Transverse colon (tissue), 4 donors: ENCODE results near the gene RERE. TPM values are rescaled to one million over a fixed set of nuclear protein-coding genes. Genes with fewer than 3 reads are reported as not detected.

Experiments
- DNase-seq: peaks from one replicate; pipeline ENCODE4 v3.0.0-alpha.2; 2019
- H3K27ac ChIP-seq, 4 donors: fragments of 200-600 bp; sonication (generic); 2 replicates each; pipeline ENCODE4 v1.5.1; 2016 to 2018; ENCODE audit warnings: inconsistent platforms in 4 of 4
- H3K27me3 ChIP-seq: fragments of 200-600 bp; sonication (generic); 2 replicates; pipeline ENCODE4 v1.5.1; 2017; ENCODE audit warnings: inconsistent platforms
- H3K36me3 ChIP-seq, 4 donors: fragments of 200-600 bp; sonication (generic); 2 replicates each; pipeline ENCODE4 v1.5.1; 2017 to 2019; ENCODE audit warnings: inconsistent platforms in 4 of 4
- H3K4me1 ChIP-seq, 4 donors: fragments of 200-600 bp; sonication (generic); 2 replicates each; pipeline ENCODE4 v1.5.1; 2017 to 2020; ENCODE audit warnings: inconsistent platforms in 4 of 4
- H3K4me3 ChIP-seq, 4 donors: fragments of 200-600 bp; sonication (generic); 1 replicate in 1 of 4; 2 replicates in 3 of 4; pipeline versions ENCODE4 v1.5.1 to v1.6.1; 2017 to 2019; ENCODE audit warnings: inconsistent platforms in 4 of 4
- H3K9me3 ChIP-seq, 2 donors: fragments of 200-600 bp; sonication (generic); 2 replicates each; pipeline ENCODE4 v1.5.1; 2017 to 2019; ENCODE audit warnings: inconsistent platforms in 2 of 2
- CTCF ChIP-seq, 5 experiments: fragments of 200-600 bp in 3 of 5; fragments of 450-650 bp in 2 of 5; sonication (generic) in 3 of 5; IDR thresholded peaks; 1 replicate in 2 of 5; 2 replicates in 3 of 5; pipeline ENCODE4 v1.5.1; 2016 to 2017; ENCODE audit warnings: antibody characterized with exemption in 5 of 5, inconsistent platforms in 3 of 5, mild to moderate bottlenecking in 2 of 5, moderate library complexity in 1 of 5
- EP300 ChIP-seq: sonication (generic); formaldehyde crosslinking; IDR thresholded peaks from one replicate; pipeline ENCODE4 v1.6.1; 2017; ENCODE audit warnings: antibody characterized with exemption, low read depth
- POLR2A ChIP-seq: fragments of 450-650 bp; IDR thresholded peaks from one replicate; pipeline ENCODE4 v1.6.1; 2016; ENCODE audit warnings: antibody characterized with exemption, mild to moderate bottlenecking, moderate library complexity
- POLR2AphosphoS5 ChIP-seq, 3 donors: sonication (generic); formaldehyde crosslinking; IDR thresholded peaks; one replicate each; pipeline ENCODE4 v1.6.1; 2016; ENCODE audit warnings: antibody characterized with exemption in 3 of 3
- WGBS, 2 donors: methylation state at CpG; one replicate each; pipeline ENCODE4 v1.1.5; 2018; ENCODE audit warnings: low coverage in 1 of 2; 5-methylcytosine and 5-hydroxymethylcytosine counted together
- in situ Hi-C, 4 donors: fragments of 200-750 bp; cut with MboI; loops; one replicate each; pipeline versions ENCODE4 v1.15.0 to v1.15.1; 2017; ENCODE audit warnings: low sequenced_read_pairs in 3 of 4, low pct_ligation_motif_present in 1 of 4, low pct_unique_long_range_greater_than_20kb in 1 of 4
- intact Hi-C: fragments of 100-400 bp; cut with DNase I; formaldehyde crosslinking; loops from one replicate; pipeline ENCODE4 v1.15.1; 2023; ENCODE audit warnings: low total_unique reads
- total RNA-seq, 4 donors: library from RNA; depleted of rRNA; stranded (reverse); fragments of >200 nt; gene quantifications; one replicate each; pipeline ENCODE4 v1.1.0, GENCODE V29; 2016

Gene RERE
- total RNA-seq, 4 donors from 2014 or later, result 80.3 to 657 (median 105) TPM

GRCh38 chr1:8407652-8408051 lies 409.8 kb downstream of the RERE start:
- Histone ChIP-seq H3K27me3 (no peaks in the 10 kb centered on the region), H3K36me3 (peaks cover 0 to 10% (median 0%) of the 10 kb centered on the region in 4 donors), H3K4me1 (peaks cover 70 to 86% (median 74%) of the 10 kb centered on the region in 4 donors), H3K9me3 (no peaks in the 10 kb centered on the region), H3K27ac (peak overlapping the region; percentile 91 to 99 (median 98)), H3K4me3 (peak overlapping the region in 1 of 4 donors; percentile 9)
- DNase-seq, result no peak
- intact Hi-C loops (no loop called here), in situ Hi-C loops (no loop called here)
- WGBS, 2 donors, result 51 to 57% methylated on average over 2 to 5 of the region's 5 CpGs
- TF ChIP-seq POLR2AphosphoS5 (IDR thresholded peaks at IDR 0.05) (no peak), EP300 (no peak), POLR2A (no peak), CTCF (IDR thresholded peaks at IDR 0.05) (no peak)

GRCh38 chr1:8406960-8407359 lies 410.5 kb downstream of the RERE start:
- 70% methylated on average over 4 of the region's 4 CpGs; no CpG with 5 or more reads in 1 of the 2 donors for WGBS, 2 donors
- no peak overlapping the region for H3K4me3 ChIP-seq
- TF ChIP-seq CTCF (IDR thresholded peaks at IDR 0.05) (no peak), POLR2A (no peak), EP300 (no peak), POLR2AphosphoS5 (IDR thresholded peaks at IDR 0.05) (peak in 1 of 3 donors; percentile 21)
- intact Hi-C loops (no loop called here), in situ Hi-C loops (no loop called here)
- H3K36me3 ChIP-seq, result peaks cover 0 to 10% (median 2%) of the 10 kb centered on the region in 4 donors
- peak overlapping the region; percentile 91 to 99 (median 98) for H3K27ac ChIP-seq
- no peaks in the 10 kb centered on the region for H3K9me3 ChIP-seq
- peaks cover 63 to 79% (median 71%) of the 10 kb centered on the region in 4 donors for H3K4me1 ChIP-seq
- no peak for DNase-seq
- no peaks in the 10 kb centered on the region for H3K27me3 ChIP-seq

- in situ Hi-C loops, result no loop called here
Observed at GRCh38 chr1:8406011-8406410, 411.4 kb downstream of the RERE start.

More at GRCh38 chr1:8406011-8406410, 411.4 kb downstream of the RERE start:
- no peak for DNase-seq
- WGBS, 2 donors, result 97 to 100% methylated on average over 5 to 7 of the region's 7 CpGs
- no peak overlapping the region for H3K4me3 ChIP-seq
- TF ChIP-seq POLR2AphosphoS5 (IDR thresholded peaks at IDR 0.05) (no peak), CTCF (IDR thresholded peaks at IDR 0.05) (no peak), POLR2A (no peak), EP300 (no peak)
- H3K27me3 ChIP-seq, result no peaks in the 10 kb centered on the region
- peaks cover 54 to 70% (median 61%) of the 10 kb centered on the region in 4 donors for H3K4me1 ChIP-seq
- intact Hi-C loops, result no loop called here
- peaks cover 0 to 10% (median 3%) of the 10 kb centered on the region in 4 donors for H3K36me3 ChIP-seq
- H3K9me3 ChIP-seq, result no peaks in the 10 kb centered on the region
- peak overlapping the region; percentile 91 to 99 (median 98) for H3K27ac ChIP-seq
